Measurements from ENCODE around the gene RALA. TPM values are rescaled to one million over a fixed set of nuclear protein-coding genes. Genes with fewer than 3 reads are reported as not detected.

Gene RALA
- total and polyA plus RNA-seq, 2 experiments from 2014 or later: 43.5 to 231 TPM

- H3K4me3 Mint-ChIP-seq: peak overlapping the region; percentile 64
- Histone ChIP-seq H3F3A (replicated peaks; ENCODE audit: low read depth) (no peaks in the 10 kb centered on the region), H3K27me3 (ENCODE audit: insufficient read depth) (peaks cover 18% of the 10 kb centered on the region), H2AFZ (peak overlapping the region; percentile 100), H4K20me1 (replicated peaks; ENCODE audit: insufficient read depth) (no peaks in the 10 kb centered on the region), H3K4me3 (peak overlapping the region; percentile 51), H3K27ac (ENCODE audit: low read depth) (no peak overlapping the region), H3K4me1 (ENCODE audit: insufficient read depth) (no peaks in the 10 kb centered on the region; the same call in none of the 2 replicates), H3K79me2 (replicated peaks; ENCODE audit: insufficient read depth) (no peaks in the 10 kb centered on the region), H3K9me2 (ENCODE audit: insufficient read depth) (0 out of 2 replicates have a peak, but pooled peaks cover 3% of the 10 kb centered on the region), H3K4me2 (peak overlapping the region; percentile 73), H3K36me3 (ENCODE audit: insufficient read depth) (no peaks in the 10 kb centered on the region)
- no peak for TF ChIP-seq JUNB (IDR thresholded peaks at IDR 0.05; ENCODE audit: unreplicated experiment)
- no peak for TF ChIP-seq EZH2 (IDR thresholded peaks at IDR 0.05; ENCODE audit: low read depth, unreplicated experiment)
- TF ChIP-seq REST (IDR thresholded peaks at IDR 0.05; ENCODE audit: unreplicated experiment): no peak
- TF ChIP-seq CTCF (conservative IDR thresholded peaks at IDR 0.05; ENCODE audit: low read depth in 2 of 2): peak; percentile 22 to 45
- no peak for TF ChIP-seq NANOG (IDR thresholded peaks at IDR 0.05; ENCODE audit: borderline replicate concordance)
- TF ChIP-seq POLR2AphosphoS5 (IDR thresholded peaks at IDR 0.05; ENCODE audit: low read depth): no peak
- no peak for TF ChIP-seq ZNF331 (CRISPR knock-in tag; IDR thresholded peaks at IDR 0.05; ENCODE audit: low read depth)
- no peaks in the 10 kb centered on the region for H3K9me3 Mint-ChIP-seq
- peaks cover 6% of the 10 kb centered on the region for H3K27me3 Mint-ChIP-seq (ENCODE audit: insufficient read depth, low read depth, poor library complexity)
- DNase-seq (ENCODE audit: low spot score) (peak; percentile 76), ATAC-seq (peak; percentile 99)
- no peaks in the 10 kb centered on the region for H3K36me3 Mint-ChIP-seq (ENCODE audit: low read depth)
- H3K27ac Mint-ChIP-seq: no peak overlapping the region
- H3K4me1 Mint-ChIP-seq: peaks cover 14% of the 10 kb centered on the region; the same call in 2 of the 3 replicates
Observed at GRCh38 chr7:39609113-39609934, 14.0 kb upstream of the RALA start.

GRCh38 chr7:39609935-39610263 lies 13.5 kb upstream of the RALA start:
- H3K4me3 ChIP-seq: peak overlapping the region; percentile 51
- no peaks in the 10 kb centered on the region; the same call in none of the 2 replicates for H3K4me1 ChIP-seq (ENCODE audit: insufficient read depth)
- 0 out of 2 replicates have a peak, but pooled peaks cover 3% of the 10 kb centered on the region for H3K9me2 ChIP-seq (ENCODE audit: insufficient read depth)
- peak overlapping the region; percentile 100 for H2AFZ ChIP-seq
- H3K4me2 ChIP-seq: peak overlapping the region; percentile 73
- Mint-ChIP-seq H3K9me3 (no peaks in the 10 kb centered on the region), H3K36me3 (ENCODE audit: low read depth) (no peaks in the 10 kb centered on the region), H3K27ac (no peak overlapping the region), H3K27me3 (ENCODE audit: insufficient read depth, low read depth, poor library complexity) (peaks cover 6% of the 10 kb centered on the region), H3K4me1 (peaks cover 14% of the 10 kb centered on the region; the same call in 2 of the 3 replicates), H3K4me3 (peak overlapping the region; percentile 64)
- no peaks in the 10 kb centered on the region for H3K36me3 ChIP-seq (ENCODE audit: insufficient read depth)
- H3K79me2 ChIP-seq (replicated peaks; ENCODE audit: insufficient read depth): no peaks in the 10 kb centered on the region
- peaks cover 18% of the 10 kb centered on the region for H3K27me3 ChIP-seq (ENCODE audit: insufficient read depth)
- no peak for DNase-seq (ENCODE audit: low spot score)
- no peak overlapping the region for H3K27ac ChIP-seq (ENCODE audit: low read depth)
- peak; percentile 27 for ATAC-seq
- no peaks in the 10 kb centered on the region for H4K20me1 ChIP-seq (replicated peaks; ENCODE audit: insufficient read depth)
- H3F3A ChIP-seq (replicated peaks; ENCODE audit: low read depth): no peaks in the 10 kb centered on the region
- TF ChIP-seq CTCF (conservative IDR thresholded peaks at IDR 0.05; ENCODE audit: low read depth in 2 of 2): 0 out of 4 replicates have a peak, but pooled peaks of 1 of the 2 experiments have one; percentile 6
- TF ChIP-seq ZNF114 (CRISPR knock-in tag; IDR thresholded peaks at IDR 0.05): no peak

Measured in GM23338 (cell line).